ENCODE data around the gene KRTAP4-3. TPM values are rescaled to one million over a fixed set of nuclear protein-coding genes. Genes with fewer than 3 reads are reported as not detected.

Gene KRTAP4-3
- total and polyA plus RNA-seq, 2 of the 8 experiments (the other 6 are each of a cell fraction or from before 2014, with no cell fraction given) = not detected

GRCh38 chr17:41168121-41168520 is at the start of gene KRTAP4-3 (continued):
- TF ChIP-seq SAP30 (IDR thresholded peaks at IDR 0.05; ENCODE audit: insufficient read depth, insufficient replicate concordance, low read length) = no peak
- TF ChIP-seq MAX (IDR thresholded peaks at IDR 0.05) = no peak
- TF ChIP-seq POLR2A (IDR thresholded peaks at IDR 0.05; ENCODE audit: control extremely low read depth in 1 of 2, low read depth in 2 of 2, low read length in 2 of 2) = no peak
- no peak for TF ChIP-seq EP300 (IDR thresholded peaks at IDR 0.05; ENCODE audit: borderline replicate concordance in 1 of 2, low read depth in 2 of 2, low read length in 2 of 2)
- TF ChIP-seq SP4 (IDR thresholded peaks at IDR 0.05; ENCODE audit: low read length) = no peak
- TF ChIP-seq CBX5 (IDR thresholded peaks at IDR 0.05; ENCODE audit: low read depth, low read length) = no peak
- no peak for TF ChIP-seq BRCA1 (IDR thresholded peaks at IDR 0.05; ENCODE audit: low read depth, low read length)
- no peak for TF ChIP-seq FOSL1 (IDR thresholded peaks at IDR 0.05; ENCODE audit: insufficient read depth, low read depth, low read length)
- no peak for TF ChIP-seq RAD21 (IDR thresholded peaks at IDR 0.05 in 1 of 2, conservative IDR thresholded peaks at IDR 0.05 in 1 of 2; ENCODE audit: low read depth in 2 of 2, low read length in 2 of 2)

Measured in H1 (cell line).